NCI-H2196 treated with DMSO at 0.1 percent for 48 hours (cell line): ENCODE data around the gene CDC27.
A peak's percentile ranks its signal among the peaks of the same experiment; 100 is the strongest.
"Not testable (repeated sequence)": the region's sequence is repeated elsewhere in the genome, so short reads cannot be mapped to it uniquely, and the experiment has no call there.

Experiments used
- DNase-seq: peaks from one replicate; lab custom pipeline; 2025; ENCODE audit not compliant: unreplicated experiment; lab: John Stamatoyannopoulos, UW

The CDC27 gene

DNA sequence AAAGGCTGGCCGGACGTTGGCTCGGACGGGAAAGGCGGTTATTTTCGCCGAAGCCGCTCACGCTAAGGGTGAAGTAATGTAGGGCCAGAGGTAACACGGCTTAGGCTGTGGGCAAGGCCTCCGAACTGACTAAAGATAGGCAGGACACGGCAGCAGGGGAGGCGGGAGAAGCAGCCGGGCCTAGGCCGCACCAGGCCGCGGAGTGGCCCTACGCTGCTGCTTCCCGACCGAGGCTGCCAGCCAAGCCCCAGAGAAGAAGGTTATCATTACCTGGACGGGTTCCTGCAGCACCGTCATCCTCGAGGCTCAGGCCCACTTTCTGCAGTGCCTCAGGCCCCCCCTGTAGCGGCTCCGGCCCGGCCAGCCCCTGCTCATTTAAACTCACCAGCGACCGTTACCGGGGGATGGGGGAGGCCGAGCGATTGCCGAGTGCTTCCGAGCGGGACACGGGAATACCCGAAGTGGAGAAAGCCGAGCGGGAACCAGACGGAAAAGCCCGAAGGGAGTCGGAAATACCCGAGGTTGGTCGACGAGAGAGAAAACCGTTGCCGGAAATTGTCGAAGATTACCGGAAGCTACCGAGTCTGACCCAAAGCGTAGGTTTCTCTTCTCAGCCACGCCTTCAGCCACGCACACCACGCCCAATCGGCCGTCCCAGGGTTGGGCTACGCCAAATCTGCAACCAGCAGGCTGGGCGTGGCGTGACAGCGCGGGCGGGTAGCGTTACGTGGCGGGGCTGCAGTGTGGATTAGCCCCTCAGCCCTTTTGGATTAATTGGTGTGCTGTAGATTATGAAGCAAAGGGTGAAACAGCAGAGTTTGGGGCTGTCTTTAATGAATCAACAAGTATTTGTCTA, at the start of gene CDC27:
TSS of gene CDC27 (minus strand) at position 420 of the 856 bp plus-strand sequence. CDS start at position 297, 123 bp downstream.
- DNase-seq: peak; percentile 87

GRCh38 chr17:47238321-47239010, 49.4 kb upstream of the CDC27 start:
- no peak for DNase-seq

- DNase-seq: no peak
These were observed 48.7 kb upstream of the CDC27 start for GRCh38 chr17:47237841-47238240.

DNA sequence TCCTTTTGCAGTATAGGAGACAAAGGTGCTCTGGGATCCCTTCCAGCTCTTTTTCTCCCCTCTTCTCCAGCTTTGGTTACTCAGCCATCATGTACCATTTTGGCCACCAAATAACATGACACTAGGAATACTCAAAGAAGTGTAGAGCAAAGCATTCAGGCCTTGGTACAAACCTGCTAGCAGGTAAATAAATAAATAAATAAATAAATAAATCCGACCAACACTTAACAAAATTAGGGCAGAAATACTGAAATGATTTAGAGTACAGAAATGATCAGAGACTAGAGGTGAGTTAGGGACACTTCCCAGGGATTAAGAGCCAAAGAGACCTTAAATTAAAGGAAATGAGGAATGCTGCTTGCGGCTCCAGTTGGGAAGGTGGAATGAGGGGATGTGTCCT, 46.8 kb upstream of the CDC27 start:
- DNase-seq: no peak

GRCh38 chr17:47235506-47235905, 46.4 kb upstream of the CDC27 start:
- no peak for DNase-seq

GRCh38 chr17:47232465-47232864, 43.4 kb upstream of the CDC27 start:
- no peak for DNase-seq

GRCh38 chr17:47231866-47232265, 42.8 kb upstream of the CDC27 start:
- DNase-seq: no peak

- DNase-seq: no peak
These were observed 42.2 kb upstream of the CDC27 start for GRCh38 chr17:47231334-47231733.

GRCh38 chr17:47230864-47231263, 41.8 kb upstream of the CDC27 start:
- DNase-seq: no peak

- DNase-seq: peak; percentile 67
These were observed 40.7 kb upstream of the CDC27 start for GRCh38 chr17:47229535-47230443.

GRCh38 chr17:47227862-47228261, 38.8 kb upstream of the CDC27 start:
- DNase-seq: no peak

- no peak for DNase-seq
These were observed 37.0 kb upstream of the CDC27 start for GRCh38 chr17:47225911-47226688.

DNA sequence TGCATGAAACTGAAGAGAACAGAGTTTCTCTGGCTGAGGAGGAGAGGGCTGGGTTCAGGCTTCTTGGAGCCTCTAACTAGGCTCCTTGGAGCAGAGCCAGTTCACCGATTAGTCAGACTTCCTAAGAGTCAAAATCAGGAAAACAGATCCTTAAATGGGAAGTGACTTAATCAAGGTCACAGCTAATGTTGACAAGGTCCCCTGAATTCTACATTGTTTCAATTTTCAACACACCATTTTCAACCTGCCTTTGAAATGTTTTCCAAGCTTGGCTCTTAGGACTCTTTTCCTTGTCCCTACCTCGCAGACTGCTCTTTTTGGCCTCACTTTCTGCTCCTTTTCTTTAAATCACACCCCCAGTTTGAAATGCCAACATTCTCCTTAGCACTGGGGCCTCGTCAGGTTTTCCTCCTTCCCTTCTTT, 36.4 kb upstream of the CDC27 start:
- no peak for DNase-seq

GRCh38 chr17:47224966-47225365, 35.9 kb upstream of the CDC27 start:
- DNase-seq: no peak

GRCh38 chr17:47224077-47224476, 35.0 kb upstream of the CDC27 start:
- not testable (repeated sequence) for DNase-seq

DNA sequence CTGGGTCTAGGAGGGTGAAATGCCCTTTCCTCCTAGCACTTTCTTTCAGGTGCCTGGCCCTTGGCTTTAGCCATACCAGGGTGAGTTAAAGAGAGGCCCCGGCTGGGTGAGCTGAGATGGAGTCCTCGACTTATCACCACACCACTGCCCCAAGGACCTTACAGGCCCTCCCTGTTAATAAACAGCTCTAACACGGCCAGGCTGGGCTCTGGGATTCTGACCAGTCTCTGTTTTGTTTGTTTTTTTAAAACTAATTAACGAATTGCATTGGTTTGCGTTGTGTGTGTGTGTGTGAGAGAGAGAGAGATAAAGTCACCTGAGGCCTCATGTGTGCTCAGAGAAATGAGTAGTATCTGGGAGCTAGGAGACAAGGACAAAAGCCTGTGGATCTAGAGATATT, 34.4 kb upstream of the CDC27 start:
- no peak for DNase-seq

DNA sequence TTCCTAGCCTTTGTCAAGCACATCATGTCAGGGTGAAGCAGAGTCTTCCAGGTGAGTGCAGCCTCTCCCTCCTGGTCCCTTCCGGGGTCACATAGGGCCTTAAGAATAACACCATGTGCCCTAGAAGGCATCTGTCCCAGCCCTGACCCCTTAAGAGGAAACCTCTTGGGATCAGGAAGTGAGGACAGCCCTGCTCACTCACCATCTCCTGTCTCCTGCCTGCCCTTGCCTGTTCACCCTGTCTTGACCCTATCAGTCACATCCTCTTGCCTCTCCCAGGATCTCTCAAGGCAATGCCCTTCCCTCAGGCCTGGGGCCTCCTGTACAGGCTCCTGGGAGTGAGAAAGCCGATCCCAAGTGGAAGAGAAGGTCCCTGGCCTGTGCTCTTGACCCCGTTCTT, 33.9 kb upstream of the CDC27 start:
- no peak for DNase-seq

- no peak for DNase-seq
These were observed 33.0 kb upstream of the CDC27 start for GRCh38 chr17:47222047-47222446.

- no peak for DNase-seq
These were observed 32.1 kb upstream of the CDC27 start for GRCh38 chr17:47221154-47221553.

- no peak for DNase-seq
These were observed 31.5 kb upstream of the CDC27 start for GRCh38 chr17:47220531-47220999.
